ENCODE measurements around the gene KERA.

GRCh38 chr12:91043408-91043807 is 14.4 kb downstream of the KERA start:
- TF ChIP-seq ZNF311 (tag by site-specific recombination; IDR thresholded peaks at IDR 0.05; ENCODE audit: borderline replicate concordance) = no peak
- TF ChIP-seq ZNF654 (tag by site-specific recombination; IDR thresholded peaks at IDR 0.05; ENCODE audit: low read depth) = no peak
- no peak for TF ChIP-seq TCF7L2 (IDR thresholded peaks at IDR 0.05; ENCODE audit: borderline replicate concordance, low read depth, low read length)
- TF ChIP-seq ZNF10 (tag by site-specific recombination; IDR thresholded peaks at IDR 0.05) = no peak
- no peak for TF ChIP-seq ZNF549 (tag by site-specific recombination; IDR thresholded peaks at IDR 0.05)
- TF ChIP-seq ZNF660 (tag by site-specific recombination; IDR thresholded peaks at IDR 0.05) = no peak
- no peak for TF ChIP-seq ZBTB7A (tag by site-specific recombination; IDR thresholded peaks at IDR 0.05; ENCODE audit: low read depth)
- TF ChIP-seq CTCF (tag by site-specific recombination; IDR thresholded peaks at IDR 0.05) = no peak
- no peak for TF ChIP-seq ZNF140 (tag by site-specific recombination; IDR thresholded peaks at IDR 0.05)
- TF ChIP-seq ZNF169 (tag by site-specific recombination; IDR thresholded peaks at IDR 0.05) = no peak
- no peak for TF ChIP-seq ZNF521 (tag by site-specific recombination; IDR thresholded peaks at IDR 0.05)

All from HEK293 (cell line).